DMS153 treated with DMSO at 0.1 percent for 48 hours (cell line): ENCODE data around the gene CYB5A.
"Not testable (repeated sequence)": the region's sequence is repeated elsewhere in the genome, so short reads cannot be mapped to it uniquely, and the experiment has no call there.

Experiments used
- DNase-seq: peaks from one replicate; lab custom pipeline; 2025; ENCODE audit not compliant: unreplicated experiment; lab: John Stamatoyannopoulos, UW

Gene CYB5A, protein sequence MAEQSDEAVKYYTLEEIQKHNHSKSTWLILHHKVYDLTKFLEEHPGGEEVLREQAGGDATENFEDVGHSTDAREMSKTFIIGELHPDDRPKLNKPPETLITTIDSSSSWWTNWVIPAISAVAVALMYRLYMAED

GRCh38 chr18:74291771-74292540 lies at the start of gene CYB5A:
CYB5A (minus strand) TSS chr18:74291963; CDS start chr18:74291875, 88 bp downstream.
- peak; percentile 98 for DNase-seq

- DNase-seq: no peak
Observed at GRCh38 chr18:74337912-74338309, 46.1 kb upstream of the CYB5A start.

DNA sequence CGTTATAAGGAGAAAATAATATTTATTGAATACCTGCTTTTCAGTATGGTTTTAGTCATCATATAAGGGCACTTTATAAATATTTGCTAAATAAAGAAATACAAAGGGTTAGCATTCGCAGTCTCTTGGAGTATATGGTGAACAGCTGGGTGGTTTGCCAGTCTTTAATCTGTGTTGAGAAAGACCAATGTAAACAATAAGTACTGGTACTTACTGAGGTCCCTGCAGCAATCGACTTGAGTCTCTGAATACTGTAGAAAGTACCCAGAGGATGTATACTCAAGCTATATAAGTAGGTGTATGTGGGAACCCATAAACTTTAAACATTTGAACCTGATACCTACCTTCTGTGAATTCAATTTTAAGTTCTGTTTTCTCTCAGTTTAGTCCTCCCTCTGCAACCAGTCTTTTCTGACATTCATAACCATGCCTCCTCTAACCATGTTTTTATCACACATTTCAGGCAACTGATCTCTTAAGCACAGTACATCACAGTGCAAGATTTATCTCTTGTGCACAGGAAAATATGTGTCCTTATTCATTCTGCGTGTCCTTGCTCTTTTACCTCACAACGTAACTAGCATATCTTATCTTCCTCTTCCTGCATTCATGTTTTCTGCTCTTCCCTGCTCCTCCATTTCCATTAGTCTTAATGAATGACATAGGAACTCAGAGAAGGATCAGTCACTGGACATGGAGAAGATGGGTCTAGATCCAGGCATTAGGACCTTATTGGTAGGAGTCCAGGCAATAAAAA lies 45.6 kb upstream of the CYB5A start:
- DNase-seq: no peak

DNA sequence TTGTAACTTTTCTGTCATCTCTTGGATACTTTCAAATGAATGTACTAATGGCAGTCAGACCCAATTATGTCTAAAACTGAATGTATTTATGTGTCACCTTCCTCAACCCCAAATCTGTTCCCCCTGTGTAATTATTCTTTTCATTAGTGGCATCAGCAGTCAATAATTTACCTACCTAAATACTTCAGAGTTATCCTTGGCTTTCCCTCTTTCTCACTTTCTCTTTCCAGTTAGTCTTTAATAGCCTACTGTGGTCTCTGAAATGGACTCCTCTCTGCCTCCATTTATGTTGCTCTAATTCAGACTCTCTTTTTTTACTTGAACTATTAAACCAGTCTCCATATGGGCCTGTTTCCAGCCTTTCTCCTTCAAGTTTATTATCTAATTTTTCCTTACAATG lies 44.9 kb upstream of the CYB5A start:
- DNase-seq: no peak

DNA sequence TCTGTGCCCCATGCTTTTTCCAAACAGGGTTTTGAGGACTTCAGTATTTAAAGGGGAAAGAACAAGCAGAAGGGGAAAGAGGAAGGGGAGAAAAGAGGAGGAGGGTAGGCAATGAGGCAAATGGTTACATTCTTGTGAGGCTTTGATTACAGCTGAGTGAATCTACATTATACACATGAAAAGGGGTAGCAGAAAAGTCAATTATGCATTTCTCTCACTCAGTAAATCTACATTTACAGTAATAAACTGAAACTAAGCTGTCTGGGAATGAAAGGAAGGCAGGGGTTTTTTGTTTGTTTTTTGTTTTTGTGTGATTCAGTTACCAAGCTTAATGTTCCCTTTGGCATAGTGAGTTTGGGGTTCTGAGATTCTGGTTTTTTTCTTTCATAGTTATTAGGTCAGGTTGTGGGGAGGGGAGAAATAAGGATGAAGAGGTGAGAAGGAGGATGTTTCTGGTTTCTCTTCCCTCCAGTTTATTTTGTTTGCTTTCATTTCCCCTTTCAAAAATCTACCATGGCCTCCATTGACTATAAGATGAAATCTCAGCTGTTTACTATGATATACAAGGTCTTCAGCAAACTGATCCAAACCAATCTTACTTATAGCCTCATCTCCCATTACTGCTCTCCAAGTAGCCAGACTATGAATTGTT lies 42.6 kb upstream of the CYB5A start:
- no peak for DNase-seq

- no peak for DNase-seq
Observed at GRCh38 chr18:74333091-74333490, 41.3 kb upstream of the CYB5A start.

DNA sequence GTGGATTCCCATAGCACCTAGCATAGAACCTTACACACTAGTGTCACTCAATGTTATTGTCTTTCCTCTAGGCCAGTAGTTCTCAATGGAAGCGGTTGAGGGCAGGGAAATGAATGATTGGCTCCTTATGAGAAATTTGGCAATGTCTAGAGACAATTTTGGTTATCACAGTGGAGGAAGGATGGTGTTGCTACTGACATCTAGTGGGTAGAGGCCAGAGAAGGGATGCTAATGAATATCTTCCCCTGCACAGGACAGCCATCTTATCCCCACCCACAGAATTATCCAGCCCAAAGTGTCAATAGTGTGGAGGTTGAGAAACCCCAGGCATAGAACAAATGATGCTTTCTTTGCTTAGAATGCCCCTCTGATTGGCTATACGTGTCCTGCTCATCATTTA lies 39.6 kb upstream of the CYB5A start:
- no peak for DNase-seq

- no peak for DNase-seq
Observed at GRCh38 chr18:74329688-74330205, 38.0 kb upstream of the CYB5A start.

DNA sequence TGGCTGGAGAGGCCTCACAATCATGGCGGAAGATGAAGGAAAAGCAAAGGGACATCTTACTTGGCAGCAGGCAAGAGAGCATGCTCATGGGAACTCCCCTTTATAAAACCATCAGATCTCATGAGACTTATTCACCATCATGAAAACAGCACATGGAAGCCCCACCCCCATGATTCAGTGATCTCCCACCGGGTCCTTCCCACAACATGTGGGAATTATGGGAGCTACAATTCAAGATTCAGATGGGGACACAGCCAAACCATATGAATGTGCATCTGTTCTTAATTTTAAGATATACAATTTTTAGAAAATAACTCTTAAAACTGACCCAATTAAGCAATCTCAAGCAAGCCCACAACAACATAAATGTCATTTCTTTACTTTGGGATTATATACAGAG lies 36.4 kb upstream of the CYB5A start:
- no peak for DNase-seq

DNA sequence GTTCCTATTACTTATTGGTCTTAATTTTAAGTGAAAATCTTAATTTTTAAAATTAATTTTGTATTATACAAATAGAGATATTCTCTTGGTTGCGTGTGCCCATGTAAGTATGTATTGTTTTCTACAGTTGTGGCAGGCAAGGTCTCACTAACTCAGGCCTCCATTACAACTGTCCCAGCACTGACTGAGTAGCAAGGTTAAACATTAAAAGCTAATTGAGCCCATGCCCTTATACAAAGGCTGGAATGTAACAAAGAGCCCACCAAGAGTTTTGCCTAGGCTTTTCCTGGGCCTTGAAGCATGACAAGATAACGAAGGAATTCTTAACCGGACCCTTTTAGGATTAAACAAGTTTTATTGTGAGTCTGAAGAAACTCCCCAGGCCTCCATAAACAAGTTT lies 35.0 kb upstream of the CYB5A start:
- DNase-seq: not testable (repeated sequence)

DNA sequence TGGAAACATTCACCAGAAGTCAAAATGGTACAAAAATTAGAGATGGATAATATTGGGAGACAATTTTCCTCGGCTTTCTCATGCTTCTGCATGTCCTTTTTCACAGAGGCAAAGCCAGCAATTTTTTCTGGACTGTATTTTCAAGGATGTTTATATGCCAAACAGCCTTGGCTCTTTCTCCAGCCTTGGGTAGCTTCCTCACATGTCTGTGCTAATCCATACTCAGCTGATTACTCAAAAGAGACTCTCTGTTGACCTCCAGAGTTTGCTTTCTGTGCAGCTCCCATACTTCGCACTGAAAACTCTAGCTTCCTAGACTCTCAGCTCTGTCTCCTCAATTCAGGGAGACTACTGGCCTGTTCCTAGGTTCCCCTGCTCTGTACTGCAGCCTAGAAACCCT lies 34.5 kb upstream of the CYB5A start:
- no peak for DNase-seq

DNA sequence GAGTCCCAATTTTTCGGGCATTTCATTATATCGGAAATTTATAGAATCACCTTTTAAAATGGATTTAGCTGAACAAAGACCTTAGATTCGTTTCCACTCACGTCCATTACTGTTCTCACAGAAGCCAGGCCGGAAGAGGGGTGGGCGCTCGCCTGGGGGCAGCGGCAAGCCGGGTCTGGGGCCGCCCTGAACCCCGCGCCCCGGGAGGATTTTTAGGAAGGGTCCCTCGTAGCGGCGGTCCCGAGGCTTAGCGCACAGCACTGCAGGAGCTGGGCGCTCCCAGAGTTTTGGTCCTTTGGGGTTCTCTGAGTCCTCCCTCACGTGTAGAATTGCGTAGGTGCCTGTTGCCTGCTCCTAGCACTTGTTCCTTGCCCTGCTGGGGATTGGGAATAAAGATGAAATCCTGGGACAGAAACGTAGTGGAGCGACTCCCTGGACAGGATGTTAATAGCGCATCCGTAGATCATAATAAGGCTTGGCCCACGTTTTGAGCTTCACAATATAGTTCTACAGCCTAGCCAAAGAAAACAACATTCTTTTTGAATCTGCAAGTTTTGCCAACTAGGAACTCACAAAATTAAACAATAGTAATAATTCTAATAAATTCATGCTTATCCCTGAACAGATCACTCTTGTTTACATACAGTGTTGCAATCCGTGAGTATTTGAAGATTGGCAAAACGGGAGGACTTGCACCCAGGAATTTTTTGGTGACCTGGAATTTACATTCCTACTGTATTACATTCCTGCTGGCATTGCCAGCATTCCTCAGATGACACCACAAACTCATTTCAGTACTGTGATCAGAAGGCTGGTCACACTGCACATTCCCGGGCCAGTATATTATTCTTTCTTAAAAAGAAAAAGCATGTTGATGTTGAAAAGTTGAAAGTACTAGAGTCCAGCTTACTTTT lies 24.8 kb upstream of the CYB5A start:
- DNase-seq: no peak

- DNase-seq: no peak
Observed at GRCh38 chr18:74315464-74316256, 23.9 kb upstream of the CYB5A start, which contains the start of gene C18orf63. C18orf63 (plus strand) TSS chr18:74315839; CDS start chr18:74317866, 2,027 bp downstream.

DNA sequence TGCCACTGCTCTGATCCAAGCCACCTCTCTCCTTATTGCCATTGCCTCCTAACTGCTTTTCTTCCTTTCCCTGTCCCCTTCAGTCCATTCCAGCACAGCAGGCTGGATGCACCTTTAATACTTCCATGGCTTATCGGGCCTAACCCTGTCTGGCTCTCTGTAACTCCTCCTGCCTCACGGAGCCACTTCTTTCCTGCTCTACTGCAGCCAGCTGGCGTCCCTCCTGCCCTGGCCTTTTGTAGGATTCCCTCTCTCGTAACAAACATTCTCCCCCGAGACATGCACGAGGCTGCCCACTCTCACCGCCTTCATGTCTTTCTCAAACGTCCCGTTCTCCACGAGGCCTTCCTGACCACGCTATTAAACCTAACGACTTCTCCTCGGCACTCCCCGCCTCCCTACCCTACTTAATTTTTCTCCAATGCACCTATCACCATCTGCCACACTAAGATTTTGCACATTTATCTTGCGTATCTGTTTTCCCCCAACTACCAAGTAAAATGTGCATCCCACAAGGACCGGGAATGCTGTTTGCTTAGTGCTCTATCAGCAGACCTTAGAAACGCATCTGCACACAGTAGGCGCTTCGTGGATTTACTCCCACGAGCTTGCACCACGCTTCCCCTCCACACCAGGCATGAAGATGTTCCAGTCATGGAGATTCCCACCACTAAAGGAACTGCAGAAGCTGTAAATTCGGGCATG lies 23.1 kb upstream of the CYB5A start:
- no peak for DNase-seq

DNA sequence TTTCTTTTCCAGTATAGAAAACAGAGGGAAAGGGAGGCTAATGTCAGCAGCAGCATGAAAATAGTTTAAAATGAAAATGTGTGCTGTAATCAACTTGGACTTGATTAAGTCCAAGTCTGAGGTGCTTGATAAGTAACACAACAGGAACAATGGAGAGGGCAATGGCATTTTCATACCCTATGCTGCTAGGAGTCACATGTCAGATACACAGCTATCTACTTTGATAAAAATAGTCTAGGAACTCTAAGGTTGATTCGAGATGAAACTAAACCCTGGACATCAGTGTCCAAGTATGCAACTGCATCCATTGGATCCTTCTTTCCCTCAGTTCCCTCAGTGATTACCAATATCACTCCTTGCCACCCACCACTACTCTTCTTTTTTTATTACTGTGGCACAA lies 19.2 kb upstream of the CYB5A start:
- no peak for DNase-seq

- DNase-seq: no peak
Observed at GRCh38 chr18:74310411-74310810, 18.6 kb upstream of the CYB5A start.

GRCh38 chr18:74303936-74304335 lies 12.2 kb upstream of the CYB5A start:
- no peak for DNase-seq

DNA sequence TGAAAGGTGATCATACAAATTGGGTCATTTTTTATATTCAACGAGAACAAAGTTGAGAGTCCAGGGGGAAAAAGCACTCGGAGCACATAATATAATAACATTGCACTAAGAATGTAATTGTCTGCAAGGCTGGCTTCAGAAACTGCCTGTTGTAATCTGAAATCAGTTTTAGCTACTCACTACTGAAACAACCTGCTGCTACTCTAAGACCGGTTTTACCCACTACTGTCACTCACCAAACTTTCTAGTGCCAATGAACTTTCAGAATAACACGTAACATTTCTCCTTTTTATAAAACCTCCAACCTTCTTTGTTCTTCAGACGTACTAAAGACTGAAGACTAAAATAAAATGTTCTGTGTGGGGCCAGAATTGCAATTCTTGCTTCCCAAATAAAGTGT lies 11.5 kb upstream of the CYB5A start:
- DNase-seq: no peak

- DNase-seq: no peak
Observed at GRCh38 chr18:74299746-74300145, 8.0 kb upstream of the CYB5A start.
